Measurements from ENCODE around the gene PAQR8.

DNA sequence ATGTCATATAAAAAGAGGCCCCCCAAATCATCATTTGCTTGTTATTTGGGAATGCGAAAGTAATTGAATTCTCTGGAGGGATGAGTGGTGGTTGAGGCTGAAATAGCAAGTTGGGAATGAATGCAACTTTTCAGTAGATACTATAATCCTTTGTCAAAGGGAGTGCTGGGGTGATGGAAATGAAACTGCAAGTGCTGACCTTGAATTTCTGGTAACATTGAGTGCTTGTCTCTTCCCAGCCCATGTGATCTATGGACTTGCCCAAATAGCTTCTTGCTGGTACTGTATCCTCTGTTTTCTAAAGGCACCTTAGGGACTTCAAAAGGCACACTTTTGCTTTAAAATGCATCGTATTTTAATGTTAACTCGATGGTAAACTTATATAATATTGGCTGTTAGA is 14.8 kb downstream of the PAQR8 start:
- TF ChIP-seq, protein P1, sequence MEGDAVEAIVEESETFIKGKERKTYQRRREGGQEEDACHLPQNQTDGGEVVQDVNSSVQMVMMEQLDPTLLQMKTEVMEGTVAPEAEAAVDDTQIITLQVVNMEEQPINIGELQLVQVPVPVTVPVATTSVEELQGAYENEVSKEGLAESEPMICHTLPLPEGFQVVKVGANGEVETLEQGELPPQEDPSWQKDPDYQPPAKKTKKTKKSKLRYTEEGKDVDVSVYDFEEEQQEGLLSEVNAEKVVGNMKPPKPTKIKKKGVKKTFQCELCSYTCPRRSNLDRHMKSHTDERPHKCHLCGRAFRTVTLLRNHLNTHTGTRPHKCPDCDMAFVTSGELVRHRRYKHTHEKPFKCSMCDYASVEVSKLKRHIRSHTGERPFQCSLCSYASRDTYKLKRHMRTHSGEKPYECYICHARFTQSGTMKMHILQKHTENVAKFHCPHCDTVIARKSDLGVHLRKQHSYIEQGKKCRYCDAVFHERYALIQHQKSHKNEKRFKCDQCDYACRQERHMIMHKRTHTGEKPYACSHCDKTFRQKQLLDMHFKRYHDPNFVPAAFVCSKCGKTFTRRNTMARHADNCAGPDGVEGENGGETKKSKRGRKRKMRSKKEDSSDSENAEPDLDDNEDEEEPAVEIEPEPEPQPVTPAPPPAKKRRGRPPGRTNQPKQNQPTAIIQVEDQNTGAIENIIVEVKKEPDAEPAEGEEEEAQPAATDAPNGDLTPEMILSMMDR (conservative IDR thresholded peaks at IDR 0.05): no peak
- TF ChIP-seq ZFX (IDR thresholded peaks at IDR 0.05): no peak

Data from C4-2B (cell line).